CD4-positive, alpha-beta T cell (primary cell): ENCODE results near the gene TMEM273. TPM values are rescaled to one million over a fixed set of nuclear protein-coding genes. Genes with fewer than 3 reads are reported as not detected.

Experiments used
- ATAC-seq: fragments of 200-7000 bp; cut with Tn5 transposase; one replicate; pipeline ENCODE4 v1.10.0; 2022; ENCODE audit warnings: mild to moderate bottlenecking; ENCODE audit not compliant: poor library complexity
- CTCF ChIA-PET: fragments of 350-600 bp; sonication (Branson Sonifier 250); formaldehyde crosslinking; loops from one replicate; lab custom pipeline; 2021; ENCODE audit warnings: antibody characterized with exemption, inconsistent platforms; lab: Charles Lee
- POLR2A ChIA-PET: fragments of 350-600 bp; sonication (Branson Sonifier 250); formaldehyde crosslinking; loops from one replicate; lab custom pipeline; 2021; ENCODE audit warnings: antibody characterized with exemption, inconsistent platforms; lab: Charles Lee
- DNase-seq, 14 experiments: peaks; one replicate each; pipeline ENCODE4 v3.0.0-alpha.2; 2013 to 2020; ENCODE audit warnings: mixed read lengths in 2 of 14
- H3K27ac ChIP-seq, 2 donors: one replicate each; pipeline versions ENCODE4 v1.5.1 to v1.7.0; 2013; ENCODE audit warnings: low read length in 2 of 2, low read depth in 1 of 2, mild to moderate bottlenecking in 1 of 2
- H3K27me3 ChIP-seq, 2 experiments: 1 replicate in 1 of 2; 2 replicates in 1 of 2; pipeline versions ENCODE4 v1.6.1 to v1.7.0; 2013; ENCODE audit warnings: low read length in 2 of 2, control low read depth in 1 of 2, mild to moderate bottlenecking in 1 of 2, moderate library complexity in 1 of 2; ENCODE audit not compliant: insufficient read depth in 2 of 2, control insufficient read depth in 1 of 2
- H3K36me3 ChIP-seq: one replicate; pipeline ENCODE4 v1.6.1; 2013; ENCODE audit warnings: low read length, control low read depth; ENCODE audit not compliant: insufficient read depth
- H3K4me1 ChIP-seq: one replicate; pipeline ENCODE4 v1.6.1; 2013; ENCODE audit warnings: low read length, control low read depth; ENCODE audit not compliant: insufficient read depth
- H3K4me3 ChIP-seq: one replicate; pipeline ENCODE4 v1.5.1; 2013; ENCODE audit warnings: mild to moderate bottlenecking, low read length, moderate library complexity
- H3K9me3 ChIP-seq, 2 experiments: 1 replicate in 1 of 2; 2 replicates in 1 of 2; pipeline versions ENCODE4 v1.6.1 to v1.7.0; 2013; ENCODE audit warnings: low read length in 2 of 2, mild to moderate bottlenecking in 2 of 2, control low read depth in 1 of 2, moderate library complexity in 1 of 2; ENCODE audit not compliant: control insufficient read depth in 1 of 2, insufficient read depth in 1 of 2
- H3K27ac Mint-ChIP-seq: one replicate; pipeline ENCODE4 v1.8.0; 2020; ENCODE audit warnings: mixed read lengths
- H3K27me3 Mint-ChIP-seq: one replicate; pipeline ENCODE4 v1.8.0; 2021; ENCODE audit warnings: mixed read lengths
- H3K36me3 Mint-ChIP-seq: one replicate; pipeline ENCODE4 v1.8.0; 2021; ENCODE audit warnings: low read depth, mixed read lengths
- H3K4me1 Mint-ChIP-seq: one replicate; pipeline ENCODE4 v1.8.0; 2021; ENCODE audit warnings: low read depth, mixed read lengths
- H3K4me3 Mint-ChIP-seq: one replicate; pipeline ENCODE4 v1.8.0; 2020; ENCODE audit warnings: mild to moderate bottlenecking, mixed read lengths
- H3K9me3 Mint-ChIP-seq: one replicate; pipeline ENCODE4 v1.8.0; 2020; ENCODE audit warnings: mixed read lengths
- CTCF ChIP-seq: fragments of 200-600 bp; IDR thresholded peaks from one replicate; pipeline ENCODE4 v1.8.0; 2022; ENCODE audit warnings: antibody characterized with exemption, mild to moderate bottlenecking
- intact Hi-C, 2 experiments: fragments of 100-400 bp; cut with DNase I in 1 of 2; cut with micrococcal nuclease in 1 of 2; formaldehyde crosslinking; loops; one replicate each; pipeline versions ENCODE4 v1.15.1 to v1.9.0; 2023 to 2025; cut with DNase I, micrococcal nuclease
- total RNA-seq, 174 experiments: library from RNA in 2 of 174; stranded (reverse) in 2 of 174; gene quantifications; one replicate each; pipeline ENCODE4 v1.2.3 and lab custom pipeline; 2021 to 2026

TMEM273 gene
- total RNA-seq, 2 experiments from 2014 or later: 1.8 to 2.2 TPM

GRCh38 chr10:49194212-49194920 is 6.2 kb upstream of the TMEM273 start:
- peaks cover 35% of the 10 kb centered on the region for H3K27me3 Mint-ChIP-seq

GRCh38 chr10:49191349-49191748 is 3.2 kb upstream of the TMEM273 start:
- H3K9me3 Mint-ChIP-seq: peaks cover 2% of the 10 kb centered on the region
- peaks cover 27% of the 10 kb centered on the region for H3K4me1 ChIP-seq
- H3K4me3 Mint-ChIP-seq: peak overlapping the region; percentile 23
- no peak for TF ChIP-seq CTCF
- H3K27me3 ChIP-seq: peaks cover 5 to 7% of the 10 kb centered on the region in 2 experiments
- peaks cover 15% of the 10 kb centered on the region for H3K4me1 Mint-ChIP-seq
- no peaks in the 10 kb centered on the region for H3K36me3 Mint-ChIP-seq
- DNase-seq: no peak
- POLR2A ChIA-PET: interaction anchor here (1.0 kb wide), 1 partner anchor 348 kb away, joined by 3 read pairs; no protein-coding TSS in a partner anchor
- CTCF ChIA-PET: no interaction called here
- no peak overlapping the region for H3K27ac ChIP-seq
- no peak for ATAC-seq
- intact Hi-C loops: no loop called here
- H3K27ac Mint-ChIP-seq: peak overlapping the region; percentile 80
- H3K27me3 Mint-ChIP-seq: peaks cover 40% of the 10 kb centered on the region
- no peak overlapping the region for H3K4me3 ChIP-seq
- no peaks in the 10 kb centered on the region for H3K36me3 ChIP-seq
- peaks cover 0 to 14% of the 10 kb centered on the region in 2 experiments for H3K9me3 ChIP-seq

More at GRCh38 chr10:49194212-49194920, 6.2 kb upstream of the TMEM273 start:
- H3K36me3 ChIP-seq: no peaks in the 10 kb centered on the region
- ATAC-seq: no peak
- DNase-seq: peak in 1 of 14 experiments; percentile 66
- CTCF ChIA-PET: no interaction called here
- H3K4me1 Mint-ChIP-seq: peaks cover 15% of the 10 kb centered on the region
- no peak overlapping the region for H3K4me3 ChIP-seq
- H3K27ac ChIP-seq: peak overlapping the region in 1 of 2 donors; percentile 54
- peaks cover 0 to 11% of the 10 kb centered on the region in 2 experiments for H3K27me3 ChIP-seq
- TF ChIP-seq CTCF: no peak
- peaks cover 12% of the 10 kb centered on the region for H3K4me1 ChIP-seq
- H3K36me3 Mint-ChIP-seq: no peaks in the 10 kb centered on the region
- H3K9me3 Mint-ChIP-seq: peaks cover 2% of the 10 kb centered on the region
- H3K9me3 ChIP-seq: peaks cover 0 to 10% of the 10 kb centered on the region in 2 experiments
- peak overlapping the region; percentile 43 for H3K4me3 Mint-ChIP-seq
- POLR2A ChIA-PET: no interaction called here
- H3K27ac Mint-ChIP-seq: peak overlapping the region; percentile 69
- intact Hi-C loops: no loop called here

- no peaks in the 10 kb centered on the region for H3K36me3 Mint-ChIP-seq
- Histone ChIP-seq H3K9me3 (peaks cover 0 to 14% of the 10 kb centered on the region in 2 experiments), H3K36me3 (no peaks in the 10 kb centered on the region), H3K4me3 (no peak overlapping the region), H3K27me3 (peaks cover 5 to 7% of the 10 kb centered on the region in 2 experiments), H3K27ac (peak overlapping the region in 1 of 2 donors; percentile 77), H3K4me1 (peaks cover 37% of the 10 kb centered on the region)
- H3K27me3 Mint-ChIP-seq: peaks cover 37% of the 10 kb centered on the region
- CTCF ChIA-PET: no interaction called here
- H3K9me3 Mint-ChIP-seq: peaks cover under 1% of the 10 kb centered on the region
- intact Hi-C loops: no loop called here
- no peak for TF ChIP-seq CTCF
- H3K4me3 Mint-ChIP-seq: no peak overlapping the region
- no peak for ATAC-seq
- POLR2A ChIA-PET: no interaction called here
- DNase-seq: no peak
- peaks cover 16% of the 10 kb centered on the region for H3K4me1 Mint-ChIP-seq
- peak overlapping the region; percentile 80 for H3K27ac Mint-ChIP-seq
These were observed 1.2 kb upstream of the TMEM273 start for GRCh38 chr10:49189422-49189821.
